PC-3 (cell line): ENCODE results near the gene CCSER1. TPM values are rescaled to one million over a fixed set of nuclear protein-coding genes. Genes with fewer than 3 reads are reported as not detected.

Source experiments
- ATAC-seq: fragments of 200-7000 bp; cut with Tn5 transposase; 2 replicates; pipeline ENCODE4 v1.9.1; 2020; ENCODE audit warnings: mild to moderate bottlenecking, moderate library complexity
- BruUV-seq: library from RNA; stranded (reverse); fragments of 400-500 nt; replicated peaks from 2 replicates; lab custom pipeline; 2021; lab: Mats Ljungman, UMichigan
- CTCF ChIA-PET: fragments of 300-600 bp; sonication (Branson Sonifier 250); formaldehyde crosslinking; loops from one replicate; lab custom pipeline; 2022; ENCODE audit warnings: antibody characterized with exemption; lab: Charles Lee
- POLR2A ChIA-PET: fragments of 300-600 bp; sonication (Branson Sonifier 250); formaldehyde crosslinking; loops from one replicate; lab custom pipeline; 2022; ENCODE audit warnings: antibody characterized with exemption; ENCODE audit not compliant: unreplicated experiment; lab: Charles Lee
- DNase-seq: peaks from one replicate; pipeline ENCODE4 v3.0.0-alpha.2; 2015
- H2AFZ ChIP-seq: fragments of 300-600 bp; sonication (generic); 2 replicates; pipeline ENCODE4 v1.6.0; 2016; ENCODE audit warnings: antibody characterized with exemption, low read length
- H3F3A ChIP-seq: fragments of 300-600 bp; sonication (generic); one replicate; pipeline ENCODE4 v1.6.0; 2017; ENCODE audit warnings: antibody characterized with exemption, low read length, control low read depth, mild to moderate bottlenecking; ENCODE audit not compliant: unreplicated experiment
- H3K27ac ChIP-seq: fragments of 300-600 bp; sonication (generic); 2 replicates; pipeline ENCODE4 v1.5.1; 2016; ENCODE audit warnings: mild to moderate bottlenecking, low read length
- H3K27me3 ChIP-seq: fragments of 300-600 bp; sonication (generic); 2 replicates; pipeline ENCODE4 v1.6.1; 2016; ENCODE audit warnings: low read length, mixed read lengths
- H3K36me3 ChIP-seq: fragments of 300-600 bp; sonication (generic); 2 replicates; pipeline ENCODE4 v1.6.1; 2016; ENCODE audit warnings: low read depth, mixed run types, low read length, mixed read lengths
- H3K4me1 ChIP-seq: fragments of 300-600 bp; sonication (generic); 2 replicates; pipeline ENCODE4 v1.5.1; 2016; ENCODE audit warnings: low read length; ENCODE audit not compliant: insufficient read depth
- H3K4me2 ChIP-seq: fragments of 300-600 bp; sonication (generic); 2 replicates; pipeline ENCODE4 v1.6.0; 2016; ENCODE audit warnings: low read length
- H3K4me3 ChIP-seq: fragments of 300-600 bp; sonication (generic); 2 replicates; pipeline ENCODE4 v1.5.1; 2016; ENCODE audit warnings: mild to moderate bottlenecking, low read length, mixed read lengths
- H3K79me2 ChIP-seq: fragments of 300-600 bp; sonication (generic); 2 replicates; pipeline ENCODE4 v1.6.1; 2017; ENCODE audit warnings: low read length, mixed read lengths
- H3K9ac ChIP-seq: fragments of 300-600 bp; sonication (generic); 2 replicates; pipeline ENCODE4 v1.6.0; 2016; ENCODE audit warnings: mild to moderate bottlenecking, low read length
- H3K9me2 ChIP-seq: fragments of 300-600 bp; sonication (generic); replicated peaks from 2 replicates; pipeline ENCODE4 v1.6.1; 2016; ENCODE audit warnings: mixed run types, low read length, mixed read lengths
- H3K9me3 ChIP-seq: fragments of 300-600 bp; sonication (generic); 2 replicates; pipeline ENCODE4 v1.6.1; 2016; ENCODE audit warnings: low read length, mixed read lengths
- H4K20me1 ChIP-seq: fragments of 300-600 bp; sonication (generic); 2 replicates; pipeline ENCODE4 v1.6.1; 2016; ENCODE audit warnings: low read length, mixed read lengths
- EZH2 ChIP-seq: fragments of 300-600 bp; sonication (generic); IDR thresholded peaks from one replicate; pipeline ENCODE4 v1.6.1; 2017; ENCODE audit warnings: antibody characterized with exemption, mild to moderate bottlenecking, low read length; ENCODE audit not compliant: unreplicated experiment
- EZH2phosphoT487 ChIP-seq: fragments of 300-600 bp; sonication (generic); IDR thresholded peaks from 2 replicates; pipeline ENCODE4 v1.6.1; 2018; ENCODE audit warnings: mild to moderate bottlenecking, antibody characterized with exemption, low read length, borderline replicate concordance
- intact Hi-C: fragments of 100-400 bp; cut with micrococcal nuclease; formaldehyde crosslinking; loops from 2 replicates; pipeline ENCODE4 v1.9.0; 2023
- total RNA-seq: library from RNA; depleted of rRNA; stranded (reverse); fragments of >200 nt; gene quantifications from 2 replicates; pipeline ENCODE4 v1.2.3, GENCODE V29; 2014
- TF ChIP-seq, protein P1 (sequence below): fragments of 300-600 bp; sonication (generic); conservative IDR thresholded peaks from 2 replicates; pipeline ENCODE4 v1.5.1; 2017; ENCODE audit warnings: antibody characterized with exemption, low read depth, mild to moderate bottlenecking, low read length

The CCSER1 gene
- total RNA-seq, 1 experiment from 2014 or later: 6.0 TPM

DNA sequence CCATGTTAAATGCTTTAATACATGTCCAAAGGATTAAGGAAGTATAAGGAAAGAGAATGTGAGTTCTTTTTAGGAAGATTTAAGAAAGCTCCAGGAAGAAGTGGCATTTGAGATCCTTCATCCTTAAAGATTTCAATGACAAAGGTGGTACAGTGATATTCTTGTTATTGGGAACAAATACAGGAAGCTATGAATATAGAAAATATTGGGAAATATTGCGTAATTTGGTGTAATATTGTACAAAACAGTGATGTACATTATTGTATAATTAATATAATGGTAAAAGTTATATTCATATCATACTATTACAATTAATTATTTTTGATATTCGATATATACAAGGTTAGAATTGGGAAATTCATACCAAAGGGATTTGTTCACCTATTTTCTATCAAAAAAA lies 937.9 kb downstream of the CCSER1 start:
- H3K4me3 ChIP-seq: no peak overlapping the region
- no peak overlapping the region for H3K4me2 ChIP-seq
- ChIA-PET POLR2A (interaction anchor here (0.6 kb wide), 1 partner anchor 742 kb away, joined by 7 read pairs; no protein-coding TSS in a partner anchor), CTCF (no interaction called here)
- DNase-seq: no peak
- no peak for ATAC-seq
- no peaks in the 10 kb centered on the region for H3F3A ChIP-seq
- TF ChIP-seq EZH2 (no peak), EZH2phosphoT487 (no peak)
- TF ChIP-seq, protein P1, sequence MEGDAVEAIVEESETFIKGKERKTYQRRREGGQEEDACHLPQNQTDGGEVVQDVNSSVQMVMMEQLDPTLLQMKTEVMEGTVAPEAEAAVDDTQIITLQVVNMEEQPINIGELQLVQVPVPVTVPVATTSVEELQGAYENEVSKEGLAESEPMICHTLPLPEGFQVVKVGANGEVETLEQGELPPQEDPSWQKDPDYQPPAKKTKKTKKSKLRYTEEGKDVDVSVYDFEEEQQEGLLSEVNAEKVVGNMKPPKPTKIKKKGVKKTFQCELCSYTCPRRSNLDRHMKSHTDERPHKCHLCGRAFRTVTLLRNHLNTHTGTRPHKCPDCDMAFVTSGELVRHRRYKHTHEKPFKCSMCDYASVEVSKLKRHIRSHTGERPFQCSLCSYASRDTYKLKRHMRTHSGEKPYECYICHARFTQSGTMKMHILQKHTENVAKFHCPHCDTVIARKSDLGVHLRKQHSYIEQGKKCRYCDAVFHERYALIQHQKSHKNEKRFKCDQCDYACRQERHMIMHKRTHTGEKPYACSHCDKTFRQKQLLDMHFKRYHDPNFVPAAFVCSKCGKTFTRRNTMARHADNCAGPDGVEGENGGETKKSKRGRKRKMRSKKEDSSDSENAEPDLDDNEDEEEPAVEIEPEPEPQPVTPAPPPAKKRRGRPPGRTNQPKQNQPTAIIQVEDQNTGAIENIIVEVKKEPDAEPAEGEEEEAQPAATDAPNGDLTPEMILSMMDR: no peak
- H4K20me1 ChIP-seq: no peaks in the 10 kb centered on the region
- no TSS peak for BruUV-seq
- H3K36me3 ChIP-seq: no peaks in the 10 kb centered on the region
- no peaks in the 10 kb centered on the region for H3K9me2 ChIP-seq
- H3K27me3 ChIP-seq: no peaks in the 10 kb centered on the region
- H3K9me3 ChIP-seq: no peaks in the 10 kb centered on the region
- H3K9ac ChIP-seq: no peak overlapping the region
- no peaks in the 10 kb centered on the region for H3K79me2 ChIP-seq
- H3K4me1 ChIP-seq: no peaks in the 10 kb centered on the region
- intact Hi-C loops: no loop called here
- no peak overlapping the region for H2AFZ ChIP-seq
- no peak overlapping the region for H3K27ac ChIP-seq

DNA sequence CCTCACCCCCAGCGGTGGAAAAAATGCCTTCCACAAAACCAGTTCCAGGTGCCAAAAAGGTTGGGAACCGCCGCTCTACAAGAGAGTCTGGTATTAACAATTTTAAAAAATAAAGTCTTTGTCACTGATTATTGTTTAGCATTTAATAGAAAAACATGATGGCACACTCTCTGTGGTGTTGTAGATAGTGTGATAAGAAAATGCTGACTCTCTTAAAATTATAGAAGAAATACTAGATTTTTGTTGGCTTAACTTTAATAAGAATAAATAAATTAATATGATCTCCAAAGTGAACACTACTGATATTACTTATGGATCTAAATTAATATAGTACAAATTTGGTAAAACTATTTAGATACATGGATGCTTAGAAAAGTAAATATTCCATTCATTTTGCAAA lies 943.5 kb downstream of the CCSER1 start:
- POLR2A ChIA-PET: no interaction called here
- no peak for DNase-seq

DNA sequence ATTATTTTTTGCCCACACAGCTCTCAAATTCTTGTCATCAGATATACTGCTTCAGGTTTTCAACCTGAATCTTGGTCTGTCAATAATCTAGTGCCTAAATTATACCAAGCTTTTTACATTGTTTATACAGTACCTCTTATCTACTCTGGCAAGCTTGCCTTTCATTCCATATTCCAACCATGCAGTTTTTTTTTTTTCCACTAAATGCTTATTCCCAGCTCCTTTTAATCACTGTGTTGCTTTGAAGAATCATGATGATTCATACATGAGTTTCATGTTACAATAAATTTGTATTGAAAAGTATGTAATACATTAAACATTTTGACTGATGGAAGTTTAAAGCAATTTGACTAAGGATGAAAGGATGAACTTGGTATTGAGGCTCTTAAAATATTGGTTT lies 949.0 kb downstream of the CCSER1 start:
- Histone ChIP-seq H3K9me3 (no peaks in the 10 kb centered on the region), H3K9me2 (no peaks in the 10 kb centered on the region), H3K4me1 (no peaks in the 10 kb centered on the region), H2AFZ (no peak overlapping the region), H3K9ac (no peak overlapping the region), H3K4me3 (no peak overlapping the region), H3K27ac (no peak overlapping the region), H3K4me2 (no peak overlapping the region), H3F3A (no peaks in the 10 kb centered on the region), H3K36me3 (no peaks in the 10 kb centered on the region), H3K79me2 (no peaks in the 10 kb centered on the region), H4K20me1 (no peaks in the 10 kb centered on the region), H3K27me3 (no peaks in the 10 kb centered on the region)
- intact Hi-C loops: no loop called here
- CTCF ChIA-PET: no interaction called here
- POLR2A ChIA-PET: no interaction called here
- peak; percentile 24; the same call in 1 of the 2 replicates for ATAC-seq
- peak; percentile 25 for DNase-seq
- no TSS peak for BruUV-seq
- TF ChIP-seq, protein P1: no peak
- TF ChIP-seq EZH2 (no peak), EZH2phosphoT487 (no peak)

More for the DNA sequence above, 943.5 kb downstream of the CCSER1 start:
- no peaks in the 10 kb centered on the region for H3F3A ChIP-seq
- no peaks in the 10 kb centered on the region for H3K9me3 ChIP-seq
- BruUV-seq: no TSS peak
- H4K20me1 ChIP-seq: no peaks in the 10 kb centered on the region
- no peak overlapping the region for H2AFZ ChIP-seq
- no peak overlapping the region for H3K9ac ChIP-seq
- H3K4me2 ChIP-seq: no peak overlapping the region
- TF ChIP-seq EZH2: no peak
- TF ChIP-seq, protein P1: no peak
- no peak for TF ChIP-seq EZH2phosphoT487
- CTCF ChIA-PET: no interaction called here
- H3K4me3 ChIP-seq: no peak overlapping the region
- H3K9me2 ChIP-seq: no peaks in the 10 kb centered on the region
- no peaks in the 10 kb centered on the region for H3K79me2 ChIP-seq
- H3K4me1 ChIP-seq: no peaks in the 10 kb centered on the region
- intact Hi-C loops: no loop called here
- H3K27ac ChIP-seq: no peak overlapping the region
- no peaks in the 10 kb centered on the region for H3K36me3 ChIP-seq
- H3K27me3 ChIP-seq: no peaks in the 10 kb centered on the region
- no peak for ATAC-seq
